H1 (cell line): ENCODE results near the gene EXD3. TPM values are rescaled to one million over a fixed set of nuclear protein-coding genes. Genes with fewer than 3 reads are reported as not detected.

Experiments used
- CTCF ChIA-PET: fragments of 300-600 bp; sonication (Branson Sonifier 250); formaldehyde crosslinking; loops from one replicate; lab custom pipeline; 2021; ENCODE audit not compliant: partially characterized antibody; lab: Charles Lee
- POLR2A ChIA-PET: fragments of 300-600 bp; sonication (Branson Sonifier 250); formaldehyde crosslinking; loops from one replicate; lab custom pipeline; 2021; ENCODE audit warnings: inconsistent platforms; ENCODE audit not compliant: partially characterized antibody; lab: Charles Lee
- DNase-seq, 2 experiments: peaks; one replicate each; pipeline versions ENCODE4 v3.0.0 to v3.0.0-alpha.2; 2010 to 2022; ENCODE audit warnings: low spot score in 2 of 2, low read depth in 1 of 2, mixed read lengths in 1 of 2
- FAIRE-seq: peaks from 2 replicates; lab custom pipeline; 2011; peaks lifted over from hg19 to GRCh38; lab: Jason Lieb, UNC
- H2AFZ ChIP-seq: 2 replicates; pipeline ENCODE4 v1.8.1; 2012; ENCODE audit warnings: low read length, inconsistent platforms
- H2AK5ac ChIP-seq: 2 replicates; pipeline ENCODE4 v1.6.1; 2013; ENCODE audit warnings: low read depth, low read length
- H2BK120ac ChIP-seq: replicated peaks from 2 replicates; pipeline ENCODE3; 2013; ENCODE audit warnings: low read depth, low read length, inconsistent platforms
- H2BK12ac ChIP-seq: 2 replicates; pipeline ENCODE4 v1.6.1; 2013; ENCODE audit warnings: low read depth, low read length
- H2BK15ac ChIP-seq: 2 replicates; pipeline ENCODE4 v1.6.1; 2013; ENCODE audit warnings: low read length
- H2BK20ac ChIP-seq: 2 replicates; pipeline ENCODE4 v1.6.1; 2013; ENCODE audit warnings: low read length
- H2BK5ac ChIP-seq: 2 replicates; pipeline ENCODE4 v1.6.1; 2013; ENCODE audit warnings: low read depth, low read length
- H3K14ac ChIP-seq: 2 replicates; pipeline ENCODE4 v1.6.1; 2013; ENCODE audit warnings: inconsistent platforms; ENCODE audit not compliant: insufficient read length
- H3K18ac ChIP-seq: 2 replicates; pipeline ENCODE4 v1.6.1; 2013; ENCODE audit warnings: low read length; ENCODE audit errors: extremely low read depth
- H3K23ac ChIP-seq: 2 replicates; pipeline ENCODE4 v1.6.1; 2013; ENCODE audit warnings: inconsistent platforms; ENCODE audit not compliant: insufficient read length
- H3K23me2 ChIP-seq: 2 replicates; pipeline ENCODE4 v1.6.1; 2013; ENCODE audit warnings: low read depth, low read length
- H3K27ac ChIP-seq: 2 replicates; pipeline ENCODE4 v1.6.1; 2011; ENCODE audit warnings: low read depth, low read length, inconsistent platforms
- H3K27me3 ChIP-seq, 4 experiments: replicated peaks in 1 of 4; 1 replicate in 1 of 4; 2 replicates in 3 of 4; pipeline versions ENCODE4 v1.6.1 to v1.8.1; 2011 to 2013; ENCODE audit warnings: low read length in 3 of 4, mild to moderate bottlenecking in 3 of 4, inconsistent platforms in 2 of 4, mixed read lengths in 2 of 4, moderate library complexity in 1 of 4; ENCODE audit not compliant: control insufficient read depth in 3 of 4, insufficient read depth in 3 of 4; ENCODE audit errors: extremely low read depth in 1 of 4
- H3K36me3 ChIP-seq, 4 experiments: 2 replicates each; pipeline versions ENCODE4 v1.6.1 to v1.8.1; 2011 to 2013; ENCODE audit warnings: mild to moderate bottlenecking in 4 of 4, low read length in 3 of 4, moderate library complexity in 2 of 4, control low read depth in 1 of 4, inconsistent platforms in 1 of 4; ENCODE audit not compliant: insufficient read depth in 4 of 4, control insufficient read depth in 2 of 4
- H3K4ac ChIP-seq: replicated peaks from 2 replicates; pipeline ENCODE3; 2013; ENCODE audit warnings: low read length, low read depth, mixed read lengths, inconsistent platforms; ENCODE audit not compliant: insufficient read length
- H3K4me1 ChIP-seq, 4 experiments: replicated peaks in 1 of 4; 1 replicate in 1 of 4; 2 replicates in 3 of 4; pipeline versions ENCODE4 v1.6.1 to v1.8.1; 2011 to 2013; ENCODE audit warnings: low read length in 3 of 4, inconsistent platforms in 2 of 4, mixed read lengths in 1 of 4; ENCODE audit not compliant: insufficient read depth in 4 of 4, control insufficient read depth in 3 of 4
- H3K4me2 ChIP-seq, 2 experiments: 2 replicates each; pipeline versions ENCODE4 v1.6.1 to v1.8.1; 2011 to 2013; ENCODE audit warnings: low read depth in 2 of 2, low read length in 2 of 2, control low read depth in 1 of 2, inconsistent platforms in 1 of 2, mild to moderate bottlenecking in 1 of 2; ENCODE audit not compliant: insufficient read depth in 1 of 2
- H3K4me3 ChIP-seq, 4 experiments: fragments of 200-600, 300-600 bp in 1 of 4; sonication (generic), shearing (Covaris generic), sonication (Bioruptor Twin) in 1 of 4; 2 replicates each; pipeline versions ENCODE4 v1.5.1 to v1.8.1; 2011 to 2016; ENCODE audit warnings: low read length in 4 of 4, low read depth in 3 of 4, control low read depth in 2 of 4, inconsistent platforms in 2 of 4, mild to moderate bottlenecking in 2 of 4, mixed read lengths in 1 of 4, moderate library complexity in 1 of 4; ENCODE audit not compliant: insufficient read depth in 2 of 4; ENCODE audit errors: extremely low read depth in 1 of 4
- H3K56ac ChIP-seq: replicated peaks from 2 replicates; pipeline ENCODE3; 2013; ENCODE audit warnings: low read depth, mild to moderate bottlenecking, mixed read lengths, low read length, inconsistent platforms; ENCODE audit not compliant: insufficient read length
- H3K79me1 ChIP-seq: 2 replicates; pipeline ENCODE4 v1.6.1; 2013; ENCODE audit warnings: low read depth, low read length, control low read depth
- H3K79me2 ChIP-seq, 2 experiments: 2 replicates each; pipeline versions ENCODE4 v1.6.1 to v1.8.1; 2012 to 2013; ENCODE audit warnings: low read length in 2 of 2, mild to moderate bottlenecking in 2 of 2, inconsistent platforms in 1 of 2; ENCODE audit not compliant: insufficient read depth in 2 of 2, control insufficient read depth in 1 of 2
- H3K9ac ChIP-seq, 4 experiments: replicated peaks in 1 of 4; 1 replicate in 1 of 4; 2 replicates in 3 of 4; pipeline versions ENCODE4 v1.6.1 to v1.8.1; 2011 to 2013; ENCODE audit warnings: low read depth in 3 of 4, low read length in 3 of 4, control low read depth in 2 of 4, mild to moderate bottlenecking in 2 of 4, moderate library complexity in 2 of 4, inconsistent platforms in 1 of 4; ENCODE audit errors: extremely low read depth in 1 of 4
- H3K9me3 ChIP-seq, 2 experiments: 2 replicates each; pipeline versions ENCODE4 v1.6.1 to v1.8.1; 2012 to 2013; ENCODE audit warnings: mild to moderate bottlenecking in 2 of 2, moderate library complexity in 2 of 2, control low read depth in 1 of 2, inconsistent platforms in 1 of 2, low read depth in 1 of 2, low read length in 1 of 2, mixed read lengths in 1 of 2; ENCODE audit not compliant: insufficient read depth in 2 of 2
- H4K20me1 ChIP-seq, 2 experiments: replicated peaks in 1 of 2; 2 replicates each; pipeline versions ENCODE3 to v1.8.1; 2011 to 2013; ENCODE audit warnings: inconsistent platforms in 2 of 2, low read length in 2 of 2, mild to moderate bottlenecking in 1 of 2; ENCODE audit not compliant: insufficient read depth in 2 of 2, control insufficient read depth in 1 of 2
- H4K5ac ChIP-seq: 2 replicates; pipeline ENCODE4 v1.6.1; 2013; ENCODE audit warnings: low read length, low read depth, mixed read lengths, inconsistent platforms; ENCODE audit not compliant: insufficient read length
- H4K8ac ChIP-seq: 2 replicates; pipeline ENCODE4 v1.8.0; 2013; ENCODE audit warnings: mild to moderate bottlenecking, moderate library complexity, low read length, inconsistent platforms; ENCODE audit not compliant: insufficient read depth; ENCODE audit errors: extremely low read depth
- H4K91ac ChIP-seq: replicated peaks from 2 replicates; pipeline ENCODE3; 2013; ENCODE audit warnings: low read length, mixed read lengths, inconsistent platforms; ENCODE audit not compliant: insufficient read length
- CHD1 ChIP-seq: IDR thresholded peaks from 2 replicates; pipeline ENCODE4 v1.6.1; 2012; ENCODE audit warnings: low read depth, low read length, improper control_type of control experiment
- CTBP2 ChIP-seq: IDR thresholded peaks from 2 replicates; pipeline ENCODE4 v1.7.0; 2011; ENCODE audit warnings: borderline replicate concordance, mild to moderate bottlenecking, moderate library complexity, mixed read lengths, low read length; ENCODE audit not compliant: insufficient read depth, insufficient read length
- EZH2 ChIP-seq: fragments of 200-600 bp; sonication (generic); IDR thresholded peaks from 2 replicates; pipeline ENCODE4 v1.7.1; 2012; ENCODE audit warnings: low read depth, mild to moderate bottlenecking, moderate library complexity, low read length, inconsistent platforms; ENCODE audit not compliant: severe bottlenecking
- GABPA ChIP-seq: IDR thresholded peaks from 2 replicates; pipeline ENCODE4 v1.6.1; 2011; ENCODE audit warnings: mild to moderate bottlenecking, low read length, moderate library complexity, borderline replicate concordance; ENCODE audit not compliant: insufficient read depth
- GTF2F1 ChIP-seq: IDR thresholded peaks from 2 replicates; pipeline ENCODE4 v1.6.1; 2012; ENCODE audit warnings: low read depth, low read length, improper control_type of control experiment, borderline replicate concordance
- POLR2A ChIP-seq, 2 experiments: IDR thresholded peaks; 1 replicate in 1 of 2; 2 replicates in 1 of 2; pipeline ENCODE4 v1.6.1; 2011; ENCODE audit warnings: low read depth in 2 of 2, low read length in 2 of 2, mild to moderate bottlenecking in 2 of 2; ENCODE audit errors: control extremely low read depth in 1 of 2
- SP2 ChIP-seq: IDR thresholded peaks from 2 replicates; pipeline ENCODE4 v1.6.1; 2012; ENCODE audit warnings: mild to moderate bottlenecking, low read length, inconsistent platforms
- SRF ChIP-seq: IDR thresholded peaks from 2 replicates; pipeline ENCODE4 v1.6.1; 2011; ENCODE audit warnings: mild to moderate bottlenecking, low read depth, low read length, moderate library complexity
- ZNF274 ChIP-seq: IDR thresholded peaks from 2 replicates; pipeline ENCODE4 v1.7.0; 2012; ENCODE audit warnings: low read length, borderline replicate concordance; ENCODE audit errors: extremely low read depth
- WGBS, 2 experiments: shearing (Covaris generic) in 1 of 2; methylation state at CpG; one replicate each; pipeline versions ENCODE4 v1.1.6 to v1.1.7; 2013 to 2015; ENCODE audit warnings: low lambda C conversion rate in 2 of 2, mixed read lengths in 2 of 2, inconsistent platforms in 1 of 2, low coverage in 1 of 2, missing lambda C conversion rate in 1 of 2; ENCODE audit not compliant: insufficient replicate concordance in 2 of 2, insufficient coverage in 1 of 2, insufficient read length in 1 of 2; ENCODE audit errors: extremely low coverage in 1 of 2, missing lambda C conversion rate in 1 of 2; 5-methylcytosine and 5-hydroxymethylcytosine counted together
- polyA plus RNA-seq, 7 experiments: library from polyadenylated mRNA; depleted of rRNA in 3 of 7; stranded (reverse) in 5 of 7; unstranded in 2 of 7; fragments of >200 nt in 5 of 7; fragments of 200-250 nt in 2 of 7; gene quantifications; 1 replicate in 5 of 7; 2 replicates in 1 of 7; 4 replicates in 1 of 7; pipeline versions ENCODE4 v1.2.1 to v1.2.3, GENCODE V29; 2011 to 2013; ENCODE audit warnings: missing spikeins in 2 of 7, mixed read lengths in 2 of 7
- total RNA-seq: library from RNA; stranded (reverse); fragmentation: NEBNext Ultra II Directional; extraction: Animal tissue kit (Norgen Biotek cat#: 25700); gene quantifications from 2 replicates; pipeline ENCODE4 v1.2.1, GENCODE V29; 2021

EXD3 gene
- total and polyA plus RNA-seq, 2 of the 8 experiments (the other 6 are each of a cell fraction or from before 2014, with no cell fraction given) = 7.2 to 9.4 TPM

GRCh38 chr9:137381501-137382443 lies 41.2 kb downstream of the EXD3 start:
- H2BK5ac ChIP-seq = no peak overlapping the region
- ChIA-PET CTCF (interaction anchor here (0.6 to 1.9 kb wide), 7 partner anchors 10 to 95 kb away, joined by 3 to 9 read pairs (median 4); no protein-coding TSS in a partner anchor), POLR2A (interaction anchor here (1.1 kb wide), 2 partner anchors 9 to 28 kb away, joined by 3 to 4 read pairs; no protein-coding TSS in a partner anchor)
- H2BK12ac ChIP-seq = no peak overlapping the region
- no peaks in the 10 kb centered on the region for H3K27me3 ChIP-seq
- H2BK120ac ChIP-seq = no peak overlapping the region
- no peak overlapping the region for H3K18ac ChIP-seq
- H4K20me1 ChIP-seq = peaks cover 0 to 1% of the 10 kb centered on the region in 2 experiments
- H3K4me2 ChIP-seq = no peak overlapping the region
- no peak overlapping the region for H3K23ac ChIP-seq
- DNase-seq (no peak), FAIRE-seq (no peak)
- TF ChIP-seq SRF (no peak), POLR2A (IDR thresholded peaks at IDR 0.05; ENCODE audit: control extremely low read depth in 1 of 2, low read depth in 2 of 2, low read length in 2 of 2) (no peak), CTBP2 (no peak), SP2 (no peak), GTF2F1 (no peak), ZNF274 (no peak), CHD1 (no peak), GABPA (no peak), EZH2 (no peak)
- no peaks in the 10 kb centered on the region for H3K79me1 ChIP-seq
- H3K79me2 ChIP-seq = no peaks in the 10 kb centered on the region
- H3K27ac ChIP-seq = no peak overlapping the region
- no peak overlapping the region for H3K4me3 ChIP-seq
- H3K4ac ChIP-seq = no peak overlapping the region
- H3K14ac ChIP-seq = no peak overlapping the region
- no peaks in the 10 kb centered on the region for H3K36me3 ChIP-seq
- H3K9ac ChIP-seq = no peak overlapping the region
- H4K5ac ChIP-seq = no peak overlapping the region
- no peaks in the 10 kb centered on the region; a peak in 1 of 7 replicates for H3K4me1 ChIP-seq
- H2AFZ ChIP-seq = no peak overlapping the region
- no peak overlapping the region for H2BK15ac ChIP-seq
- H3K9me3 ChIP-seq = no peaks in the 10 kb centered on the region
- WGBS, 2 experiments = 92% methylated on average over 20 of the region's 53 CpGs; no CpG with 5 or more reads in 1 of the 2 experiments
- H2AK5ac ChIP-seq = no peak overlapping the region
- H3K23me2 ChIP-seq = no peaks in the 10 kb centered on the region
- no peak overlapping the region for H3K56ac ChIP-seq
- H4K8ac ChIP-seq = no peak overlapping the region; the same call in 1 of the 2 replicates
- no peak overlapping the region for H4K91ac ChIP-seq
- no peak overlapping the region for H2BK20ac ChIP-seq
